K562 (cell line): ENCODE data around the gene GEN1. TPM values are rescaled to one million over a fixed set of nuclear protein-coding genes. Genes with fewer than 3 reads are reported as not detected.

Experiments
- ATF7 ChIP-seq: fragments of 450-650 bp; IDR thresholded peaks from 2 replicates; pipeline ENCODE4 v1.7.1; 2014; ENCODE audit warnings: mild to moderate bottlenecking, moderate library complexity
- ETV5 ChIP-seq: sonication (generic); formaldehyde crosslinking; IDR thresholded peaks from 2 replicates; pipeline ENCODE4 v1.4.0; 2020; ENCODE audit warnings: low read depth, mild to moderate bottlenecking, missing genetic modification reagents
- GATA2 ChIP-seq: sonication (generic); formaldehyde crosslinking; IDR thresholded peaks from 2 replicates; pipeline ENCODE4 v1.4.0; 2020; ENCODE audit warnings: mild to moderate bottlenecking, missing genetic modification reagents
- HDAC6 ChIP-seq: IDR thresholded peaks from 2 replicates; pipeline ENCODE4 v1.6.1; 2012; ENCODE audit warnings: low read depth, mild to moderate bottlenecking, control low read depth, inconsistent platforms, low read length, moderate library complexity
- HDAC8 ChIP-seq: fragments of 450-650 bp; IDR thresholded peaks from 2 replicates; pipeline ENCODE4 v1.6.1; 2016; ENCODE audit warnings: mild to moderate bottlenecking, missing genetic modification characterization, moderate library complexity, missing compliant biosample characterization
- HOXB6 ChIP-seq: fragments of 250-450 bp; sonication (Bioruptor Pico); IDR thresholded peaks from 2 replicates; pipeline ENCODE4 v1.5.1; 2022; ENCODE audit warnings: mild to moderate bottlenecking, borderline replicate concordance
- MCM3 ChIP-seq: fragments of 450-650 bp; IDR thresholded peaks from 2 replicates; pipeline ENCODE4 v1.6.1; 2016
- MYNN ChIP-seq, 2 experiments: sonication (generic); formaldehyde crosslinking in 1 of 2; IDR thresholded peaks; 2 replicates each; pipeline versions ENCODE4 v1.5.0 to v1.6.1; 2016 to 2020; ENCODE audit warnings: antibody characterized with exemption in 1 of 2, missing genetic modification reagents in 1 of 2
- RBM22 ChIP-seq: fragments of 200-400 bp; formaldehyde crosslinking; IDR thresholded peaks from 2 replicates; pipeline ENCODE4 v1.6.1; 2018; ENCODE audit warnings: low read length, low read depth; ENCODE audit not compliant: poor library complexity, severe bottlenecking
- SAFB2 ChIP-seq: fragments of 200-400 bp; formaldehyde crosslinking; IDR thresholded peaks from 2 replicates; pipeline ENCODE4 v1.6.1; 2018; ENCODE audit warnings: borderline replicate concordance, low read length, low read depth, moderate library complexity; ENCODE audit not compliant: severe bottlenecking
- SOX6 ChIP-seq: fragments of 450-650 bp; IDR thresholded peaks from 2 replicates; pipeline ENCODE4 v1.6.1; 2014; ENCODE audit warnings: mild to moderate bottlenecking
- ZNF551 ChIP-seq: fragments of 250-450 bp; sonication (Bioruptor Pico); IDR thresholded peaks from 2 replicates; pipeline ENCODE4 v1.5.0; 2021; ENCODE audit warnings: mild to moderate bottlenecking, moderate library complexity
- polyA plus RNA-seq, 8 experiments: library from polyadenylated mRNA; depleted of rRNA in 4 of 8; stranded (reverse) in 5 of 8; unstranded in 3 of 8; fragments of >200 nt; fragmentation: Nextera tagmentation in 2 of 8; fragmentation: Illumina TruSeq in 1 of 8; extraction: Ambion mirVana in 2 of 8; extraction: Trizol in 1 of 8; gene quantifications; 2 replicates each; pipeline versions ENCODE4 v1.2.1 to v1.2.3, GENCODE V29; 2011 to 2014; ENCODE audit warnings: inconsistent platforms in 1 of 8, missing spikeins in 1 of 8
- total RNA-seq, 7 experiments: library from RNA; depleted of rRNA in 6 of 7; stranded (reverse); fragments of >200 nt in 6 of 7; fragmentation: Illumina TruSeq in 2 of 7; extraction: Trizol in 2 of 7; gene quantifications; 2 replicates each; pipeline versions ENCODE4 v1.2.1 to v1.2.3, GENCODE V29; 2011 to 2021; ENCODE audit warnings: low replicate concordance in 1 of 7
- TF ChIP-seq, protein P1 (sequence below): fragments of 450-650 bp; IDR thresholded peaks from 2 replicates; pipeline ENCODE4 v1.6.1; 2017; ENCODE audit warnings: antibody characterized with exemption, mild to moderate bottlenecking
- TF ChIP-seq, protein P2 (sequence below): fragments of 250-450 bp; sonication (Bioruptor Pico); IDR thresholded peaks from 2 replicates; pipeline ENCODE4 v1.5.0; 2021
- TF ChIP-seq, protein P3 (sequence below): sonication (generic); formaldehyde crosslinking; IDR thresholded peaks from 2 replicates; pipeline ENCODE4 v1.8.1; 2023; ENCODE audit warnings: missing genetic modification reagents, mild to moderate bottlenecking, borderline replicate concordance
- TF ChIP-seq, protein P4 (sequence below): sonication (generic); formaldehyde crosslinking; IDR thresholded peaks from 2 replicates; pipeline ENCODE4 v1.8.1; 2023; ENCODE audit warnings: mild to moderate bottlenecking, missing genetic modification reagents, moderate library complexity

The GEN1 gene
- total and polyA plus RNA-seq, 9 of the 15 experiments (the other 6 are each of a cell fraction or from before 2014, with no cell fraction given), result 8.6 to 39.7 (median 24.5) TPM

DNA sequence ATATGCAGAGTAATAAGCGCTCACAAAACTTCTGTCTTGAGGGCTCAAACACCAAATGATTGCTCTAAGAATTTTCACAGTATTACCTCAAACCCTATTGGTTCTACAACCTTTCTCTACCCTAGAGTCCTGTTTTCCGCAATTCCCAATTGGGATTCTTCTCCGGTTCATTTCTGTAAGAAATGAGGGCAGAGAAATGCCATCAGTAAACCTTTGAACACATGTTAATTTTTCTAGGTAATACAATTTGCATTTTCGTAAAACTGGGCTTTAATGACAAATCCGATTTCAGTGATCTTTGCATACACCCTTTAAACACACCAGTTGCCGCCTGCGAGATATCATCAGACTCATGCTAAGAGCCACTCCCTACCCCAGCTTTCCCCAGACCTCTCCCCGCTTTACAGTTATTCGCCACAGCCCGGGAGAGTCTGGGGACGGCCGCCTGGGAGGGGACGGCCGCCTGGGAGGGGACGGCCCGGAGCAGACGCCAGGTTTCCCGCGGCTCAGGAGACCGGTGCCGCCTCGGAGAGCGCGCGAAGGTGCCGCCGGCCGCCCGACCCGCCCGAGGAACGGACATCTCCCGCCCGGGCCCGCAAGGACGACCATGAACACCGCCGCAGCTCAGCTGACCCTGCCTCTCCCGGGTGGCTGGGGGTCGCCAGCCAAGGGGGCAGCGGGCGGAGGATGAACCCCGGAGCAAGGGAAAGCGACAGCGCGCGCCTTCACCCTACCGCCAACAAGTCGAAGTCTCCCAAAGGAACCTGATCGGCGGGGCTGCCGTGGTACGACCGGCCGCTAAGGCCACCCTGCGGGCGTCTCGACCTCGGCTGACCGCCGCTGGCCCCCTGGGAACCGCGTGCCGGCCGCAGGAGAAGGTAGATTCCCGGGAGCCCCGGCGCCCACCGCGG is 791 bp upstream of the GEN1 start (continued):
- TF ChIP-seq, protein P1, sequence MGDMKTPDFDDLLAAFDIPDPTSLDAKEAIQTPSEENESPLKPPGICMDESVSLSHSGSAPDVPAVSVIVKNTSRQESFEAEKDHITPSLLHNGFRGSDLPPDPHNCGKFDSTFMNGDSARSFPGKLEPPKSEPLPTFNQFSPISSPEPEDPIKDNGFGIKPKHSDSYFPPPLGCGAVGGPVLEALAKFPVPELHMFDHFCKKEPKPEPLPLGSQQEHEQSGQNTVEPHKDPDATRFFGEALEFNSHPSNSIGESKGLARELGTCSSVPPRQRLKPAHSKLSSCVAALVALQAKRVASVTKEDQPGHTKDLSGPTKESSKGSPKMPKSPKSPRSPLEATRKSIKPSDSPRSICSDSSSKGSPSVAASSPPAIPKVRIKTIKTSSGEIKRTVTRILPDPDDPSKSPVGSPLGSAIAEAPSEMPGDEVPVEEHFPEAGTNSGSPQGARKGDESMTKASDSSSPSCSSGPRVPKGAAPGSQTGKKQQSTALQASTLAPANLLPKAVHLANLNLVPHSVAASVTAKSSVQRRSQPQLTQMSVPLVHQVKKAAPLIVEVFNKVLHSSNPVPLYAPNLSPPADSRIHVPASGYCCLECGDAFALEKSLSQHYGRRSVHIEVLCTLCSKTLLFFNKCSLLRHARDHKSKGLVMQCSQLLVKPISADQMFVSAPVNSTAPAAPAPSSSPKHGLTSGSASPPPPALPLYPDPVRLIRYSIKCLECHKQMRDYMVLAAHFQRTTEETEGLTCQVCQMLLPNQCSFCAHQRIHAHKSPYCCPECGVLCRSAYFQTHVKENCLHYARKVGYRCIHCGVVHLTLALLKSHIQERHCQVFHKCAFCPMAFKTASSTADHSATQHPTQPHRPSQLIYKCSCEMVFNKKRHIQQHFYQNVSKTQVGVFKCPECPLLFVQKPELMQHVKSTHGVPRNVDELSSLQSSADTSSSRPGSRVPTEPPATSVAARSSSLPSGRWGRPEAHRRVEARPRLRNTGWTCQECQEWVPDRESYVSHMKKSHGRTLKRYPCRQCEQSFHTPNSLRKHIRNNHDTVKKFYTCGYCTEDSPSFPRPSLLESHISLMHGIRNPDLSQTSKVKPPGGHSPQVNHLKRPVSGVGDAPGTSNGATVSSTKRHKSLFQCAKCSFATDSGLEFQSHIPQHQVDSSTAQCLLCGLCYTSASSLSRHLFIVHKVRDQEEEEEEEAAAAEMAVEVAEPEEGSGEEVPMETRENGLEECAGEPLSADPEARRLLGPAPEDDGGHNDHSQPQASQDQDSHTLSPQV, result no peak
- TF ChIP-seq ZNF551 (no peak), GATA2 (CRISPR knock-in tag) (peak; percentile 54; the same call in 1 of the 2 replicates), HOXB6 (CRISPR knock-in tag) (no peak), ATF7 (peak; percentile 27; the same call in 1 of the 2 replicates), HDAC8 (no peak), MCM3 (no peak), HDAC6 (no peak), MYNN (IDR thresholded peaks at IDR 0.05) (no peak), MYNN (CRISPR knock-in tag; IDR thresholded peaks at IDR 0.05) (no peak), RBM22 (no peak), ETV5 (CRISPR knock-in tag) (no peak), SAFB2 (no peak), SOX6 (no peak)
- TF ChIP-seq, protein P2, sequence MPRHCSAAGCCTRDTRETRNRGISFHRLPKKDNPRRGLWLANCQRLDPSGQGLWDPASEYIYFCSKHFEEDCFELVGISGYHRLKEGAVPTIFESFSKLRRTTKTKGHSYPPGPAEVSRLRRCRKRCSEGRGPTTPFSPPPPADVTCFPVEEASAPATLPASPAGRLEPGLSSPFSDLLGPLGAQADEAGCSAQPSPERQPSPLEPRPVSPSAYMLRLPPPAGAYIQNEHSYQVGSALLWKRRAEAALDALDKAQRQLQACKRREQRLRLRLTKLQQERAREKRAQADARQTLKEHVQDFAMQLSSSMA (CRISPR knock-in tag), result no peak
- TF ChIP-seq, protein P3, sequence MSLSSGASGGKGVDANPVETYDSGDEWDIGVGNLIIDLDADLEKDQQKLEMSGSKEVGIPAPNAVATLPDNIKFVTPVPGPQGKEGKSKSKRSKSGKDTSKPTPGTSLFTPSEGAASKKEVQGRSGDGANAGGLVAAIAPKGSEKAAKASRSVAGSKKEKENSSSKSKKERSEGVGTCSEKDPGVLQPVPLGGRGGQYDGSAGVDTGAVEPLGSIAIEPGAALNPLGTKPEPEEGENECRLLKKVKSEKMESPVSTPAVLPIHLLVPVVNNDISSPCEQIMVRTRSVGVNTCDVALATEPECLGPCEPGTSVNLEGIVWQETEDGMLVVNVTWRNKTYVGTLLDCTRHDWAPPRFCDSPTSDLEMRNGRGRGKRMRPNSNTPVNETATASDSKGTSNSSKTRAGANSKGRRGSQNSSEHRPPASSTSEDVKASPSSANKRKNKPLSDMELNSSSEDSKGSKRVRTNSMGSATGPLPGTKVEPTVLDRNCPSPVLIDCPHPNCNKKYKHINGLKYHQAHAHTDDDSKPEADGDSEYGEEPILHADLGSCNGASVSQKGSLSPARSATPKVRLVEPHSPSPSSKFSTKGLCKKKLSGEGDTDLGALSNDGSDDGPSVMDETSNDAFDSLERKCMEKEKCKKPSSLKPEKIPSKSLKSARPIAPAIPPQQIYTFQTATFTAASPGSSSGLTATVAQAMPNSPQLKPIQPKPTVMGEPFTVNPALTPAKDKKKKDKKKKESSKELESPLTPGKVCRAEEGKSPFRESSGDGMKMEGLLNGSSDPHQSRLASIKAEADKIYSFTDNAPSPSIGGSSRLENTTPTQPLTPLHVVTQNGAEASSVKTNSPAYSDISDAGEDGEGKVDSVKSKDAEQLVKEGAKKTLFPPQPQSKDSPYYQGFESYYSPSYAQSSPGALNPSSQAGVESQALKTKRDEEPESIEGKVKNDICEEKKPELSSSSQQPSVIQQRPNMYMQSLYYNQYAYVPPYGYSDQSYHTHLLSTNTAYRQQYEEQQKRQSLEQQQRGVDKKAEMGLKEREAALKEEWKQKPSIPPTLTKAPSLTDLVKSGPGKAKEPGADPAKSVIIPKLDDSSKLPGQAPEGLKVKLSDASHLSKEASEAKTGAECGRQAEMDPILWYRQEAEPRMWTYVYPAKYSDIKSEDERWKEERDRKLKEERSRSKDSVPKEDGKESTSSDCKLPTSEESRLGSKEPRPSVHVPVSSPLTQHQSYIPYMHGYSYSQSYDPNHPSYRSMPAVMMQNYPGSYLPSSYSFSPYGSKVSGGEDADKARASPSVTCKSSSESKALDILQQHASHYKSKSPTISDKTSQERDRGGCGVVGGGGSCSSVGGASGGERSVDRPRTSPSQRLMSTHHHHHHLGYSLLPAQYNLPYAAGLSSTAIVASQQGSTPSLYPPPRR (CRISPR knock-in tag), result no peak
- TF ChIP-seq, protein P4, sequence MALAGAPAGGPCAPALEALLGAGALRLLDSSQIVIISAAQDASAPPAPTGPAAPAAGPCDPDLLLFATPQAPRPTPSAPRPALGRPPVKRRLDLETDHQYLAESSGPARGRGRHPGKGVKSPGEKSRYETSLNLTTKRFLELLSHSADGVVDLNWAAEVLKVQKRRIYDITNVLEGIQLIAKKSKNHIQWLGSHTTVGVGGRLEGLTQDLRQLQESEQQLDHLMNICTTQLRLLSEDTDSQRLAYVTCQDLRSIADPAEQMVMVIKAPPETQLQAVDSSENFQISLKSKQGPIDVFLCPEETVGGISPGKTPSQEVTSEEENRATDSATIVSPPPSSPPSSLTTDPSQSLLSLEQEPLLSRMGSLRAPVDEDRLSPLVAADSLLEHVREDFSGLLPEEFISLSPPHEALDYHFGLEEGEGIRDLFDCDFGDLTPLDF (CRISPR knock-in tag), result no peak
